ENCODE measurements around the gene CDC42BPB.
"Not testable (repeated sequence)": the region's sequence is repeated elsewhere in the genome, so short reads cannot be mapped to it uniquely, and the experiment has no call there.

Gene CDC42BPB

DNA sequence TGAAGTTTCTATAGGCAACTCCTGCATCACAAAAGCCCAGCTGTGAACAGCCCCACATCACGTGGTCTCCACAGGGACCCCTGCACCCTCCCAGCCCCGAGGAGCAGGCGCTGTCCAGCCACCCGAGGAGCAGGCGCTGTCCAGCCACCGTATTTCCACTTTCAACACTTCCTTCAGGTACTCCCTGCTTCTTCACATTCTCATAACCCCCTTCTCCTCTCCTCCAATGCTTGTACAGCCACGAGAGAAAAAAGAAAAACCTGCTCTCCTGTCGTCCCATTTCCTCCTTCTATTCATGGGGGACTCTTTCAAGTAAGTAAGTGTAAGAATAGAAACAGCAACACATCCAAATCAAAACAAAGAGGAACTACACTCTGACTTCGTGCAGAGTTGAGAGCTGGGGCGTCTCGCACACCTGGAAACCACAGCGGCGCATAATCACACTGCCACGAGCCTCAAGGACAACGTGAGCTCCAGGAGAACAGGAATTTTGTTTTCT lies 11.9 kb downstream of the CDC42BPB start:
- DNase-seq (ENCODE audit: low spot score): no peak

DNA sequence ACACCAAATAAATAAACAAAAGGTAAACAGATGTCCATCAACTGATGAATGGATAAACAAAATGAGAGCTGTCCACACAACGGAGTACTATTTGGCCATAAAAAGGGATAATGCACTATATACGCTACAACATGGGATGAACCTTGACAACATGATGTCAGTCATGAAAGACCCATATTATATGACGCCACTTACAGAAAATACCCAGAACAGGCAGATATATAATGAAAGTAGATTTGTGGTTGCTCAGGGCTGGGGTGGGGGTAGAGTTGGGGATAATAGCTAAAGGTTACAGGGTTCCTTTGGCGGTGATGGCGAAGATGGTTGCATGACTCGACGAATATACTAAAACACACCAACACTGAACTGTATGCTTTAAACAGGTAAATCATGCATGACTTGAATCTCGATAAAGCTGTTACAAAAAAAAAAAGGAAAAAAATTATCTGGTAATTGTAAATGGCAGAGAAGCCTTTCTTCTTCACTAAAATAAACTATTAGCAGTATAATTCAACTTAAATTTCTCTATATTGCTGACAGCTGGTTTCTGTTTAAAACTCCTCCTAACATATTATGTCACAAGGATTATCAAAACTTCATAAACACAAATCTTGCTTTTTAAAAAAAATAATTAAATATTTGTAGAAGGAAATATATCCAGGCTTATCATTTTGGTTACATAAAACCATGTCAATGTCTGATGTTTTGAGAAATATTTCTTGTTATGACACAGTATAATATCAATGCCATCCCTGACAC lies 13.9 kb downstream of the CDC42BPB start:
- DNase-seq (ENCODE audit: low spot score): no peak

DNA sequence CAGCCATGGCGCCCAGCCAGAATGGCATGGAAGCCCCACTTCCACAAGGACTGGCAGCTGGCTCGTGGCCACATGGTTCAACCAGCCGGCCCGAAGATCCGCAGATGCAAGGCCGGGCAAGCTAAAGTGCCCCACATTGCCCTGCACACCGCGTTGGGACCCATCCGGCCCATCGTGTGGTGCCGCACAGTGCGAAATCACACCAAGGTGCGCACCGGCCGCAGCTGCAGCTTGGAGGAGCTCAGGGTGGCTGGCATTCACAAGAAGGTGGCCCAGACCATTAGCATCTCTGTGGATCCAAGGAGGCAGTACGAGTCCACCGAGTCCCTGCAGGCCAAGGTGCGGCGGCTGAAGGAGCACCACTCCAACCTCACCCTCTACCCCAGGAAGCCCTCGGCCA lies 15.9 kb downstream of the CDC42BPB start:
- DNase-seq (ENCODE audit: low spot score): no peak

DNA sequence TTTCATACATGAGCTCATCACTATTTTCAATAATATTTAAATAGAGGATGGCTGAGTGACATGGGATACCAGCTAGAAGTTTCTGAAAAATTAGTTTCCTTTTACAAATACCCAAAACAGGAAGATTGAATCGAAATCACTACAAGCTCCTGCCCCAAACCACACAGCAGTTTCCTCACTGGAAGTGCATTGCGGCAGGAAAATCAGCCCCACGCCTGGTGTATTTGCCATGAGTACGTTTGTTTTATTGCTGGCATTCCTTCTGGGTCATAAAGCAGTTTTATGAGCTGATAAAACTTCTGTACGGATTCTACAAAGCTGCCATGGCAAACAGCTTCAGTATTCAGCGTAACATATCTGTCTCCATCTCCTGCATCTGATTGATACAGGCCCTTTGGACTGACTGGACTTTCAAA lies 23.7 kb downstream of the CDC42BPB start:
- DNase-seq (ENCODE audit: low spot score): no peak

DNA sequence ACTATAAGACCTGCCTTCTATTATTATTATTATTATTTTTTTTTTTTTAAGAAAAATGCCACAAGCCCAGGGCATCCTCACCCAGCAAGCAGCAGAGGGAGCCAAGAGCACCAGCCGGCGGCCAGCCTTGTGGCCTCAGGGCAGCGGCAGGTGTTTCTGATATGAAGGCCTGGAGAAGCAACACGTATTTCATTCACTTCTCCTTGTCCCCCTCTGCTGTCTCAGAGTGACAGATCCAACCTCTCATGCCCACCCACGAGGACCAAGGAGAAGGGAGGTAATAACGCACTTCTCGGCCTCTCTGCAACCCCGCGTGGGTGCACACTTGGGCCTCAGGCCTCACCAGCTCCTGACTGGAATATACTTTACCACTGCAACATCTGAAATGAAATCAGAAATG lies 25.4 kb downstream of the CDC42BPB start:
- peak; percentile 72 for DNase-seq (ENCODE audit: low spot score)

DNA sequence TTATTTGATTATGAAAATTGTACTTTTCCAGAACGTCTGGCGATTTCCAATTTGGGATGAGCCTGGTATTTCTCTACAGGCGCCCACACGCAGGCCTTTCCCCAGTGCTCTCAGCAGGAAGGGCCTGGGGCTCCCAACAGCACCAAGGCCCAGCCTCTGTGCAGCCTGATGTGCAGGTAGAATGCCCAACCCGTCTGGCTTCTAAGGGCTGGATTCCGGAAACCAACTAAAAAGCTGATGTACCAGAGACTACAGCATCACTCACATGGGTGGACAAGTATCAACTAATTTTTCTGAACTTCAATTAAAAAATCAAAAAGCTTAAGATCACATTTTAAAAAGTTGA lies 25.8 kb downstream of the CDC42BPB start:
- DNase-seq (ENCODE audit: low spot score): no peak

DNA sequence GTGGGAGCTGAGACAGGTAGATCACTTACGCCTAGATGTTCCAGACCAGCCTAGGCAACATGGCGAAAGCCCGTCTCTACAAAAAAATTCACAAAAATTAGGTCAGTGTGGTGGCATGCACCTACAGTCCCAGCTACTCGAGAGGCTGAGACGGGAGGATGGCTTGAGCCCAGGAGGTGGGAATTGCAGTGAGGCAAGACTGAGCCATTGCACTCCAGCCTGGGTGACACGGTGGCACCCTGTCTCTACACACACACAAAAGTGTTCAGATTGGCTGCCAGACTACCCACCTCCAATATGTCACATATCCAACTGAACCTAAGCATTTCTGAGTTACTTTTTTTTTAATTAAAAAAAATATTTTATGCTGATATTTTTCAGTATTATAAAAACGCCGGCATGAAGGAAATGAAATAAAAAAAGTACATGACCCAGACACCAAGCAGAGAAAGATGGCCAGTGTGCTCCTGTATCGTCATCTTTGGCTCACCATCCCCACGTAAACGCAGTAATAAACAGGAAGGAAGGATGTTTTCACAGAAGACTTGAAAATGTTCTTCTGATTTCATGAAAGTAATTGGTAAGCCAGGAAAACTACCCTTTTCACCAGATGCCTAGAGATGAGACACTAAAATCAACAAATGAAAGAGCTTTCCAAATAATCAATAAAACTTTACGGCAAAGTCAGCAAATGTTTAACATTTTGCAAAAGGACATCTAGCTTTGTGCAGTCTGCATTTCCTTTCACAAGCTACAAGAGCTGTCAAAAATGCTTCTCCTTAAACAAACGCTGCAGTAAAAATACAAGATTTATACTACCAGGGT lies 26.4 kb downstream of the CDC42BPB start:
- no peak for DNase-seq (ENCODE audit: low spot score)

DNA sequence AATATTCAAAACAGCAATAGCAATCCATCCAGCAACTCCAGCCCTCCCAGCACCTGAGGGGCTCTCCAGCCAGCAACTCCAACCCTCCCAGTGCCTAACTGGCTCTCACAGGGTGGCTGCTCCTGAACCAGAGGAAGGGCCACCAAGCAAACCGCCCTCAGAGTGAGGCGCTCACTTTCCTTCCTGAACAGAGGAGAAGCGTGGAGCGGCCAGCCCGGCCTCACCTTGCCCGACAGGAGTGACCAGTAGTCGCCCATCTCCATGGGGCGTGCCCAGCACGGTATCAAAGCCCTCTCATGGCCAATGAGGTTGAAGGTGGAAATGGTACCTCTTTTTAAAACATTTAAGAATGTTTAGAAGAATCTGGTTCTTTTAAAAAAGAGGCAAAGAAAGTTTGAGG lies 27.4 kb downstream of the CDC42BPB start:
- no peak for DNase-seq (ENCODE audit: low spot score)

DNA sequence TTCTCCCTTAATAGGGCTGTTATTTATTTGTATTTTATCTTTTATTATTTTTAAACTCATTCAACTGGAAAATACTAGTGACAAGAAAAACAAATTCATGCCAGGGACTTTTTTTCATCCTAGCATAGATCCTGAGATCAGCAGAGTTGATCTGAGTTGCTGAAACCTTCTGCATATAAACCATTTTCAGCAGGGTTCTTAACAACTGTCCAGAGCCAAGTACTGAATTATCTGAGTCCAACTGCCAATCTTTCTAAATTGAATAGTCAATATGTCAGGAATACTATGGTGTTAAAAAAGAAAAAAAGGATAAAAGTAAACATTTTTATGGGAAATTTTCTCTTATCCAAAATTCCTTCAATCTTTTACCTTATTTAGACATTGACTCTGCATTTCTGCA lies 28.6 kb downstream of the CDC42BPB start:
- no peak for DNase-seq (ENCODE audit: low spot score)

DNA sequence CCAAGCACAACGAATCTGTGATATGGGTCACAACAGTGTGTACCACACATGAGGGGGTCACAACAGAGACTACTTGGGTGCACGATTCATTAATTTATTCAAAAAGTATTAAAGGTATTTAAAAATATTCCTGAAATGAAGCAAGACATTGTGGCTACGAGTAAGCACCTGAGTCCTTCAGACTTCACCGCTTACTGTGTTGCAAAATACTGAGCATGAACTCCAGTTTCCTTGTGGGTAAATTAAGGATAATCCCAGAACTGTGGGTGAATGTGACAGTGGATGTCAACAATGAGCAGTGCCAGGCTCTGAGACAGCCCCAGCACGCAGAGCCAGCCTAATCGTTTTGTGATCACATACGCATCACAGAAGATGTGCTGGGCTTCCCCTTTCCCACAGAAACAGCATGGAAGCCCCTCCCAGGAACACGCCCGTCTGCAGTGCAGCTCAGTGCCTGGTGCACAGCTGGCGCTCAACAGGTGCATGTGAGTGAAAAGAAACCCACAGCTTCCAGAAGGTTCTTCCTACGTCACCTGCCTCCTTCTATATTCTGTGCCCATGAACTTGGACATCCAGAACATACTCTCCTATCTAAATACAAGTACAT lies 29.1 kb downstream of the CDC42BPB start:
- no peak for DNase-seq (ENCODE audit: low spot score)

DNA sequence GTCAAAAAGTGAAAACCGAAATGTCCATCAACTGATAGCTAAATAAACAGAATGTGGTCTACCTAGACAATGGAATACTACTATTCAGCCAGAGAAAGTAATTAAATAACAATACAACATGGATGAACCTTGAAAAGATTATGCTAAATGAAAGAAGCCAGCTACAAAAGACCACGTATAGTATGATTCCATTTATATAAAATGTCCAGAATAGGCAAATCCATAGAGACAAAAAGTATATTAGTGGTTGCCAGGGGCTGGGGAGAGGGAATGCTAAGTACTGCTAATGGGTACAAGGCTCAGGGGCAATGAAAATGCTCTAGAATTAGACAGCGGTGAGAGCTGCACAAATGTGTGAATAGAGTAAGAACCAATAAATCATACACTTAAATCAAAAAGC lies 29.9 kb downstream of the CDC42BPB start:
- no peak for DNase-seq (ENCODE audit: low spot score)

DNA sequence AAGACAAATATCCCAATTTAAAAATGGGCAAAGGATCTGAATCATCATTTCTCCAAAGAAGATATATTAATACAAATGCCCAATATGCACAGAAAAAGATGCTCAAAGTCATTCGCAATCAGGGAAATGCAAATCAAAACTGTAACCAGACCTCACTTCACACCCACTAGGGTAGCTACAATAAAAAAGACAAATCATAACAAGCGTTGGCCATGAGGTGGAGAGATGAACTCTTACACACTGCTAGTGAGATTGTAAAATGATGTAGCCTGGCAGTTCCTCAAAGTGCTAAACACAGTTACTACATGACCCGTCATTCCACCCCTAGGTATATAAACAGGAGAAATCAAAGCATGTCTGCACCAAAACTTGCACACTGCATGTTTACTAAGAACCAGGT lies 30.4 kb downstream of the CDC42BPB start:
- DNase-seq (ENCODE audit: low spot score): no peak

DNA sequence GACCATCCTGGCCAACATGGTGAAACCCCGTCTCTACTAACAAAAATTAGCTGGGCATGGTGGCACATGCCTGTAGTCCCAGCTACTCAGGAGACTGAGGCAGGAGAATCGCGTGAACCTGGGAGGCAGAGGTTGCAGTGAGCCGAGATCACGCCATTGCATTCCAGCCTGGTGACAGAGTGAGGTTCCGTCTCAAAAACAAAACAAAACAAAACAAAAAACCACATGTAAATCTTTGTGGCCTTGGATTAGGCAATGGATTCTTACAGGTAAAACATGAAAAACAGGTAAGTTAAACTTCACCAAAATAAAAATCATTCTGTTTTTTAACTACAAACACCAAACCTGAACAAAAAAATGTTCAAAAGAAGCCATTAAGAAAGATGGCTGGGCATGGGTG lies 31.2 kb downstream of the CDC42BPB start:
- DNase-seq (ENCODE audit: low spot score): not testable (repeated sequence)

DNA sequence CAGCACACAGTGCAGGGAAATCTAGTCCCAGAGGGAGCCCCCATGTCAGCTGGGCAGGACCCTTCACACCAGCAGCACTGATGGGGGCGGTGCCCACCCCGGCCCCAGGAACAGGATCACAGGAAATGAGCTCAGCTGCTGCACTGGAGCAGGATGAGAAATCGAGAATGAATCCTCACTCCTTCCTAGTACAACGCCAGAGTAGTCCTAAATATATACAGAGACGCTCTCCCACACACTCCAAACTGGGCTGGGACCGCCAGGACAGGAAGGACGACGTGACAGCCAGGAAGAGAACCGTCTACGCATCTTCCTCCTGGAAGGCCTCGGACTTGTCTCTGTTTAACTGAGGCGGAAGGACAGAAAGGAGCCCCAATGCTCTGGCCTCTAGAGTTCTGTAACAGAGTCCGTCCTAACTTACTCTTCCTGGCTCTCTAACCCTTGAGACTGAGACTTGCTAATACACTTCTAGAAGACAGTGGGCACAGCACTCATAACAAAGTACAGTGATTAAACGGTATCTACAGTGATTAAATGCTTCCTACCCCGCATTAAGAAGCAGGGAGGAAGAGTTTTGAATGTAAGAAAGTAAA lies 33.4 kb downstream of the CDC42BPB start:
- DNase-seq (ENCODE audit: low spot score): no peak

DNA sequence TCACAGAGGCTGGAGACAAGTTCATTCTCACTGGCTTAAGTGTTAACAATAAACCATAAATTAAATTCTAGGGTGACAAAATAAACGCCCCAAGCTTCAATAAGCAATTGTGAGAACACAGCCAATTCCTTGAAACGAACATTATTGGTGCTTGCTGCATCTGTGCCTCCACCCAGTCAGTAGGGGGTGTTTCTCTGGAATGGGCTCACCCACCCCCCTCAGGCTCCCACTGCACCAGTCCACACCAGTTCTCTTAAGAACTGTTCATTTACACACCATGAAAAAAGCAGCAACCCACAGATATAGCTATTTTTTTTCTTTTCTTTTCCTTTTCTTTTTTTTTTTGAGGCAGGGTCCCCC lies 34.7 kb downstream of the CDC42BPB start:
- no peak for DNase-seq (ENCODE audit: low spot score)

DNA sequence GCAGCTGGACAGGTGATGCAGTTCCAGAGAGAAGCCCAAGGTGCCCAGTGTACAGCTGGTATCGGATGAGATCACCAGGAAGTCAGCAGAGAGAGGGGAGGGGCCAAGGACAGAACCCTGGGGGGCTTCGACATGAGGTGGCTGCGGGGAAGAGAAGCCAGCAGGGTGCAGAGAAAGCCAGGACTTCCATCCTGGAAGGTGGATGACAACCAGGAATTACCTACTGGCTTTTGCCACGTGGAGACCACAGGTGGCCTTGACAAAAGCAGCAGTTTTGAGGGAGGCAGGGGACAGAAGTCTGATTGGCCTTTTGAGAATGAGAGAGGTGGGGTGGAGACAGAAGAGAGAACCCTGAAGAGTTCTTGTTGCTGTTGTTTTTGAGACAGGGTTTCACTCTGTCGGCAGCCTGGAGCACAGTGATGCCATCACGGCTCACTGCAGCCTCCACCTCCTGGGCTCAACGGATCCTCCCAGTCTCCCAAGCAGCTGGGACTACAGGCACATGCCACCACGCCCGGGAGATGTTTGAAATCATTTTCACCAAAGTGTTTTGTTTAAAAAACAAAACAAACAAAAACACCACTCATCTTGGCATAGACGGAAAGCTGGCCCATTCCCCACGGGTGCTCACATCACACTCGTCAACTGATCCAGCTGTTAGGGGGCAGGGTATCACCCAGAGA lies 35.2 kb downstream of the CDC42BPB start:
- no peak for DNase-seq (ENCODE audit: low spot score)

DNA sequence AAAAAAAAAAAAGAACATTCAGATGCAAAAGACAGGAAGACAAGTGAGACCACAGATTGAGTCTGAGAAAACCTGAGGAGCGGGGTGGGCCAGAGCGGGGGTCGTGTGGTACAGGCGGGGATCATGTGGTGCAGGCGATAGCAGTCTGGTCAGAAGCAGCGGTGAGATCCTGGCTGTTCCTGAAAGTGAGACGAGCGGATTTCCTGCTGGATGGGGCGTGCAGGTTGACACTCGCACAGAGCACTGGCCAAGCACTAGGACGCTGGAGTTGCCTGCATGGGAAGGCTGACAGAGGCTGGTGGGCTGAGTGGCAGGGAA lies 35.7 kb downstream of the CDC42BPB start:
- no peak for DNase-seq (ENCODE audit: low spot score)

DNA sequence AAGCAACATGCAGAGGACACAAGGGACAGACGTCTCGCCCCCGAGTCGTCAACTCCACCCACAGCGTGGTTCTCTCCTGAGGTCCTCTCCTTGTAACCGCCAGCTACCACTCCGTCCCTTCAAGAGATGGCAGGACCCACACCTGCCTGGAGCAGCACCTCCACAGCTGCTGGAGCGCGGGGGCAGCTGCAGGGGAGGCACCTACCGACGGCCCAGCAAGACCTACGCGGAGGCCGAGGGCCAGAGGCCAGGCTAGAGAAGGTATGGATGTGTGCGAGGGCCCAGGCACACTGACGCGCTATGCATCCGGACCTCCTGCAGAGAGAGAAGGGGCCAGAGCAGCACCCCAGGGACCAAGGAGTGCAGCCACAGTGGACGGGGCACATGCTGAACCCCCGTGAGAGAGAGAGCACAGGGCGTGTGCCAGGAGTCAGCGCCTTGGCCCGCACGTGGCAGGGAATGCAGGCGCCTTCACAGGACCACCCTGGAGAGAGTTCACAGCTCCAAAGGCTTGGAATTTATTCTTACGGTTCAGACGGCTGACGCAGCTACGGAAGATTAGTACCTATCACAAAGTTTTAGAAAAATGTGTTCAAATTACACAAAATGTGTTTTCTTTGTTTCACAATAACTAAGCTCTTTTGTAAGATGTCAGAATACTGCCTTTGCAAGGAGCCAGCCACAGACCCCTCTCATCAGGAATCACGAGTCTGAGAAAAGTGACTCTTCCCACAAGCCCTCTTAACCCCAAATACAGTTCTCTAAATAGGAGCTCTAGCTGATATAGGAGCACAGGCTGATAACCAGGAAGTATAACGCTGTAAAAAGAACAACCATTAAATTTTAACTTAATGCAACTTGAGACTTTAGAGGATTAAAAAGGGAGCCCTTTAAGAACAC lies 36.8 kb downstream of the CDC42BPB start:
- no peak for DNase-seq (ENCODE audit: low spot score)

DNA sequence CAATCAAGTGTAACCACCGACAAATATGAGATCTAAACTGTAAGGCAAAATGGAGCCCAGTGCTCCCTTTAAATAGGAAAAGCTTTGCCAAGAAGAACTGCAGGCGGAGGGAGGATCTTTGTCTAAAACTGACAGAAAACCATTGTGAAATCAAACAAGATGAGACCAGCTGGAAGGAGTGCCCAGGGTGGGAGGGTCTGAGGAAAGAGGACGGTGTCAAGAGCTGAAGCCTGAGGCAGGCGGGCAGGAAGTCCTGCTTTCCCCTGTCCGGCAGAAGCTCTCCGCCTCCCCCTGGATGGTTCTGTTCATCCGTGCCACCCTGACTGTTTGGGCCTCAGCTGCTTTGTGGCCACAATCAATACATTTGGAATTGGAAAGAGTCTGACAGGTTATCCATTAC lies 37.5 kb downstream of the CDC42BPB start:
- DNase-seq (ENCODE audit: low spot score): no peak

DNA sequence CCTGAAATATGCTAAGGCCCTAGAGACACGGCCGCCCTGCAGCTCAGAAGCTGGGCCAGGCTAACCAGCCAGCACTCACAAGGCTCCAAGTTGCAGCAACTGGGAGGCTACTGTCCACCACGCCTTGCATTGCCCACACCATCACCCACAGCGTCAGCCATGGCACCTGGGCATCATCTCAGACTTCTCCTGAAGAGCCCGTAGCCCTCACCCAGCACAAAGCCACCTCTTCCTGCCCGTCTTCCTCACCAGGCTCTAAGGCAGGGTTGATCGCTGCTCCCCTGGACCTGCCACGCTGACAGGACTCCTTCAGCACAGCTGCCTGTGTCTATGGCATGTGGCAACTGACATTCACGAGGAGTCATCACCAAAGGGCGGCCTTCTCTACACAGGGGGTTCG lies 38.1 kb downstream of the CDC42BPB start:
- DNase-seq (ENCODE audit: low spot score): no peak

DNA sequence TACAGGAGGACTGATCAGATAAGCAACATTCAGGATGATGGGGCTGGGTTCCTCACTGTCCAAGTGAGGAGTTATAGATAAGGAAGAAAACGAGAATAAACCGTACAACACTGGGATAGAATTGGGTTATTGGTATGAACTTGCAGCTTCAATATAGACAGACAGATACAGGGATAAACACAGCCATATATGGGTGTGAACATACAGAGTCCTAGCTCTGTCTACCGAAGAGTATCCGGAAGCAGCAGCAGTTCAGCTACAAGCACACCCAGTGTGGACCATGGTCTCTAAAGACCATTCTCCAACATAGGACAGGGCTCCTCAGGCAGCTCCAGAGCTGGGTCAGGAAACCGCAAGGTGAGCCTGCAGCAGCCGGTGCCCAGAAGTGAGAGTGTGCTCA lies 40.8 kb downstream of the CDC42BPB start:
- DNase-seq (ENCODE audit: low spot score): no peak

All from D341Med (cell line).